NB4 (cell line): ENCODE measurements around the gene CHST11.
"Not testable (repeated sequence)": the region's sequence is repeated elsewhere in the genome, so short reads cannot be mapped to it uniquely, and the experiment has no call there.

Source experiments
- CTCF ChIP-seq: IDR thresholded peaks from one replicate; pipeline ENCODE4 v1.5.1; 2012; ENCODE audit warnings: low read depth, low read length
- MAX ChIP-seq: IDR thresholded peaks from 2 replicates; pipeline ENCODE4 v1.6.1; 2011; ENCODE audit warnings: low read depth, low read length
- MYC ChIP-seq: IDR thresholded peaks from 2 replicates; pipeline ENCODE4 v1.6.1; 2011; ENCODE audit warnings: low read depth, low read length
- POLR2A ChIP-seq: IDR thresholded peaks from 2 replicates; pipeline ENCODE4 v1.6.1; 2011; ENCODE audit warnings: mild to moderate bottlenecking; ENCODE audit not compliant: insufficient read length; ENCODE audit errors: extremely low read depth

- not testable (repeated sequence) for TF ChIP-seq CTCF, POLR2A, MAX, MYC
Measured at GRCh38 chr12:104613372-104613771, 156.6 kb downstream of the CHST11 start.
